H1 (cell line): ENCODE data around the gene CHP2. TPM values are rescaled to one million over a fixed set of nuclear protein-coding genes. Genes with fewer than 3 reads are reported as not detected.

Experiments used
- CTCF ChIA-PET: fragments of 300-600 bp; sonication (Branson Sonifier 250); formaldehyde crosslinking; loops from one replicate; lab custom pipeline; 2021; ENCODE audit not compliant: partially characterized antibody; lab: Charles Lee
- POLR2A ChIA-PET: fragments of 300-600 bp; sonication (Branson Sonifier 250); formaldehyde crosslinking; loops from one replicate; lab custom pipeline; 2021; ENCODE audit warnings: inconsistent platforms; ENCODE audit not compliant: partially characterized antibody; lab: Charles Lee
- DNase-seq, 2 experiments: peaks; one replicate each; pipeline versions ENCODE4 v3.0.0 to v3.0.0-alpha.2; 2010 to 2022; ENCODE audit warnings: low spot score in 2 of 2, low read depth in 1 of 2, mixed read lengths in 1 of 2
- FAIRE-seq: peaks from 2 replicates; lab custom pipeline; 2011; peaks lifted over from hg19 to GRCh38; lab: Jason Lieb, UNC
- H2AFZ ChIP-seq: 2 replicates; pipeline ENCODE4 v1.8.1; 2012; ENCODE audit warnings: low read length, inconsistent platforms
- H2AK5ac ChIP-seq: 2 replicates; pipeline ENCODE4 v1.6.1; 2013; ENCODE audit warnings: low read depth, low read length
- H2BK120ac ChIP-seq: replicated peaks from 2 replicates; pipeline ENCODE3; 2013; ENCODE audit warnings: low read depth, low read length, inconsistent platforms
- H2BK12ac ChIP-seq: 2 replicates; pipeline ENCODE4 v1.6.1; 2013; ENCODE audit warnings: low read depth, low read length
- H2BK15ac ChIP-seq: 2 replicates; pipeline ENCODE4 v1.6.1; 2013; ENCODE audit warnings: low read length
- H2BK20ac ChIP-seq: 2 replicates; pipeline ENCODE4 v1.6.1; 2013; ENCODE audit warnings: low read length
- H2BK5ac ChIP-seq: 2 replicates; pipeline ENCODE4 v1.6.1; 2013; ENCODE audit warnings: low read depth, low read length
- H3K14ac ChIP-seq: 2 replicates; pipeline ENCODE4 v1.6.1; 2013; ENCODE audit warnings: inconsistent platforms; ENCODE audit not compliant: insufficient read length
- H3K18ac ChIP-seq: 2 replicates; pipeline ENCODE4 v1.6.1; 2013; ENCODE audit warnings: low read length; ENCODE audit errors: extremely low read depth
- H3K23ac ChIP-seq: 2 replicates; pipeline ENCODE4 v1.6.1; 2013; ENCODE audit warnings: inconsistent platforms; ENCODE audit not compliant: insufficient read length
- H3K23me2 ChIP-seq: 2 replicates; pipeline ENCODE4 v1.6.1; 2013; ENCODE audit warnings: low read depth, low read length
- H3K27ac ChIP-seq: 2 replicates; pipeline ENCODE4 v1.6.1; 2011; ENCODE audit warnings: low read depth, low read length, inconsistent platforms
- H3K27me3 ChIP-seq, 4 experiments: replicated peaks in 1 of 4; 1 replicate in 1 of 4; 2 replicates in 3 of 4; pipeline versions ENCODE4 v1.6.1 to v1.8.1; 2011 to 2013; ENCODE audit warnings: low read length in 3 of 4, mild to moderate bottlenecking in 3 of 4, inconsistent platforms in 2 of 4, mixed read lengths in 2 of 4, moderate library complexity in 1 of 4; ENCODE audit not compliant: control insufficient read depth in 3 of 4, insufficient read depth in 3 of 4; ENCODE audit errors: extremely low read depth in 1 of 4
- H3K36me3 ChIP-seq, 4 experiments: 2 replicates each; pipeline versions ENCODE4 v1.6.1 to v1.8.1; 2011 to 2013; ENCODE audit warnings: mild to moderate bottlenecking in 4 of 4, low read length in 3 of 4, moderate library complexity in 2 of 4, control low read depth in 1 of 4, inconsistent platforms in 1 of 4; ENCODE audit not compliant: insufficient read depth in 4 of 4, control insufficient read depth in 2 of 4
- H3K4ac ChIP-seq: replicated peaks from 2 replicates; pipeline ENCODE3; 2013; ENCODE audit warnings: low read length, low read depth, mixed read lengths, inconsistent platforms; ENCODE audit not compliant: insufficient read length
- H3K4me1 ChIP-seq, 4 experiments: replicated peaks in 1 of 4; 1 replicate in 1 of 4; 2 replicates in 3 of 4; pipeline versions ENCODE4 v1.6.1 to v1.8.1; 2011 to 2013; ENCODE audit warnings: low read length in 3 of 4, inconsistent platforms in 2 of 4, mixed read lengths in 1 of 4; ENCODE audit not compliant: insufficient read depth in 4 of 4, control insufficient read depth in 3 of 4
- H3K4me2 ChIP-seq, 2 experiments: 2 replicates each; pipeline versions ENCODE4 v1.6.1 to v1.8.1; 2011 to 2013; ENCODE audit warnings: low read depth in 2 of 2, low read length in 2 of 2, control low read depth in 1 of 2, inconsistent platforms in 1 of 2, mild to moderate bottlenecking in 1 of 2; ENCODE audit not compliant: insufficient read depth in 1 of 2
- H3K4me3 ChIP-seq, 4 experiments: fragments of 200-600, 300-600 bp in 1 of 4; sonication (generic), shearing (Covaris generic), sonication (Bioruptor Twin) in 1 of 4; 2 replicates each; pipeline versions ENCODE4 v1.5.1 to v1.8.1; 2011 to 2016; ENCODE audit warnings: low read length in 4 of 4, low read depth in 3 of 4, control low read depth in 2 of 4, inconsistent platforms in 2 of 4, mild to moderate bottlenecking in 2 of 4, mixed read lengths in 1 of 4, moderate library complexity in 1 of 4; ENCODE audit not compliant: insufficient read depth in 2 of 4; ENCODE audit errors: extremely low read depth in 1 of 4
- H3K56ac ChIP-seq: replicated peaks from 2 replicates; pipeline ENCODE3; 2013; ENCODE audit warnings: low read depth, mild to moderate bottlenecking, mixed read lengths, low read length, inconsistent platforms; ENCODE audit not compliant: insufficient read length
- H3K79me1 ChIP-seq: 2 replicates; pipeline ENCODE4 v1.6.1; 2013; ENCODE audit warnings: low read depth, low read length, control low read depth
- H3K79me2 ChIP-seq, 2 experiments: 2 replicates each; pipeline versions ENCODE4 v1.6.1 to v1.8.1; 2012 to 2013; ENCODE audit warnings: low read length in 2 of 2, mild to moderate bottlenecking in 2 of 2, inconsistent platforms in 1 of 2; ENCODE audit not compliant: insufficient read depth in 2 of 2, control insufficient read depth in 1 of 2
- H3K9ac ChIP-seq, 4 experiments: replicated peaks in 1 of 4; 1 replicate in 1 of 4; 2 replicates in 3 of 4; pipeline versions ENCODE4 v1.6.1 to v1.8.1; 2011 to 2013; ENCODE audit warnings: low read depth in 3 of 4, low read length in 3 of 4, control low read depth in 2 of 4, mild to moderate bottlenecking in 2 of 4, moderate library complexity in 2 of 4, inconsistent platforms in 1 of 4; ENCODE audit errors: extremely low read depth in 1 of 4
- H3K9me3 ChIP-seq, 2 experiments: 2 replicates each; pipeline versions ENCODE4 v1.6.1 to v1.8.1; 2012 to 2013; ENCODE audit warnings: mild to moderate bottlenecking in 2 of 2, moderate library complexity in 2 of 2, control low read depth in 1 of 2, inconsistent platforms in 1 of 2, low read depth in 1 of 2, low read length in 1 of 2, mixed read lengths in 1 of 2; ENCODE audit not compliant: insufficient read depth in 2 of 2
- H4K20me1 ChIP-seq, 2 experiments: replicated peaks in 1 of 2; 2 replicates each; pipeline versions ENCODE3 to v1.8.1; 2011 to 2013; ENCODE audit warnings: inconsistent platforms in 2 of 2, low read length in 2 of 2, mild to moderate bottlenecking in 1 of 2; ENCODE audit not compliant: insufficient read depth in 2 of 2, control insufficient read depth in 1 of 2
- H4K5ac ChIP-seq: 2 replicates; pipeline ENCODE4 v1.6.1; 2013; ENCODE audit warnings: low read length, low read depth, mixed read lengths, inconsistent platforms; ENCODE audit not compliant: insufficient read length
- H4K8ac ChIP-seq: 2 replicates; pipeline ENCODE4 v1.8.0; 2013; ENCODE audit warnings: mild to moderate bottlenecking, moderate library complexity, low read length, inconsistent platforms; ENCODE audit not compliant: insufficient read depth; ENCODE audit errors: extremely low read depth
- H4K91ac ChIP-seq: replicated peaks from 2 replicates; pipeline ENCODE3; 2013; ENCODE audit warnings: low read length, mixed read lengths, inconsistent platforms; ENCODE audit not compliant: insufficient read length
- ATF3 ChIP-seq: IDR thresholded peaks from 2 replicates; pipeline ENCODE4 v1.6.1; 2011; ENCODE audit warnings: low read depth, mild to moderate bottlenecking, low read length; ENCODE audit not compliant: insufficient read depth
- CHD1 ChIP-seq: IDR thresholded peaks from 2 replicates; pipeline ENCODE4 v1.6.1; 2012; ENCODE audit warnings: low read depth, low read length, improper control_type of control experiment
- E2F6 ChIP-seq: IDR thresholded peaks from 2 replicates; pipeline ENCODE4 v1.6.1; 2012; ENCODE audit warnings: inconsistent platforms
- MAX ChIP-seq: IDR thresholded peaks from 2 replicates; pipeline ENCODE4 v1.6.1; 2012; ENCODE audit warnings: inconsistent platforms
- POLR2AphosphoS5 ChIP-seq: IDR thresholded peaks from 2 replicates; pipeline ENCODE4 v1.6.1; 2011; ENCODE audit warnings: low read depth, low read length
- RBBP5 ChIP-seq: IDR thresholded peaks from 2 replicates; pipeline ENCODE4 v1.7.1; 2012; ENCODE audit warnings: low read depth, mild to moderate bottlenecking, inconsistent platforms, low read length, moderate library complexity, borderline replicate concordance
- SUZ12 ChIP-seq: fragments of 200-600 bp; sonication (generic); IDR thresholded peaks from 2 replicates; pipeline ENCODE4 v1.6.1; 2012; ENCODE audit warnings: mild to moderate bottlenecking, inconsistent platforms, low read length, moderate library complexity, mixed read lengths
- TAF1 ChIP-seq: IDR thresholded peaks from 2 replicates; pipeline ENCODE4 v1.6.1; 2011; ENCODE audit warnings: mild to moderate bottlenecking, low read depth, low read length
- YY1 ChIP-seq: IDR thresholded peaks from 2 replicates; pipeline ENCODE4 v1.6.1; 2011; ENCODE audit warnings: low read depth, mild to moderate bottlenecking, low read length
- WGBS, 2 experiments: shearing (Covaris generic) in 1 of 2; methylation state at CpG; one replicate each; pipeline versions ENCODE4 v1.1.6 to v1.1.7; 2013 to 2015; ENCODE audit warnings: low lambda C conversion rate in 2 of 2, mixed read lengths in 2 of 2, inconsistent platforms in 1 of 2, low coverage in 1 of 2, missing lambda C conversion rate in 1 of 2; ENCODE audit not compliant: insufficient replicate concordance in 2 of 2, insufficient coverage in 1 of 2, insufficient read length in 1 of 2; ENCODE audit errors: extremely low coverage in 1 of 2, missing lambda C conversion rate in 1 of 2; 5-methylcytosine and 5-hydroxymethylcytosine counted together
- polyA plus RNA-seq, 7 experiments: library from polyadenylated mRNA; depleted of rRNA in 3 of 7; stranded (reverse) in 5 of 7; unstranded in 2 of 7; fragments of >200 nt in 5 of 7; fragments of 200-250 nt in 2 of 7; gene quantifications; 1 replicate in 5 of 7; 2 replicates in 1 of 7; 4 replicates in 1 of 7; pipeline versions ENCODE4 v1.2.1 to v1.2.3, GENCODE V29; 2011 to 2013; ENCODE audit warnings: missing spikeins in 2 of 7, mixed read lengths in 2 of 7
- total RNA-seq: library from RNA; stranded (reverse); fragmentation: NEBNext Ultra II Directional; extraction: Animal tissue kit (Norgen Biotek cat#: 25700); gene quantifications from 2 replicates; pipeline ENCODE4 v1.2.1, GENCODE V29; 2021

CHP2 gene
- total and polyA plus RNA-seq, 2 of the 8 experiments (the other 6 are each of a cell fraction or from before 2014, with no cell fraction given): 1.3 to 1.6 TPM

- Histone ChIP-seq H4K8ac (no peak overlapping the region; the same call in none of the 2 replicates), H2BK12ac (peak overlapping the region; percentile 72; the same call in 1 of the 2 replicates), H3K79me2 (no peaks in the 10 kb centered on the region), H3K23me2 (peaks cover 2% of the 10 kb centered on the region; the same call in 1 of the 2 replicates), H3K14ac (no peak overlapping the region), H4K20me1 (no peaks in the 10 kb centered on the region), H3K9me3 (no peaks in the 10 kb centered on the region), H4K5ac (peak overlapping the region; percentile 79), H3K23ac (no peak overlapping the region), H3K36me3 (no peaks in the 10 kb centered on the region), H2BK15ac (no peak overlapping the region), H3K56ac (no peak overlapping the region), H3K4me2 (peak overlapping the region in 1 of 2 experiments; percentile 2; a peak in 1 of 4 replicates), H2BK20ac (no peak overlapping the region), H3K27ac (no peak overlapping the region), H3K4ac (no peak overlapping the region), H3K18ac (0 out of 2 replicates have a peak overlapping the region, but pooled peaks have one; percentile 60), H3K9ac (no peak overlapping the region; a peak in 1 of 7 replicates), H2AK5ac (no peak overlapping the region), H3K27me3 (no peaks in the 10 kb centered on the region), H3K79me1 (no peaks in the 10 kb centered on the region), H2BK5ac (peak overlapping the region; percentile 8; the same call in 1 of the 2 replicates), H2BK120ac (no peak overlapping the region), H3K4me3 (no peak overlapping the region), H4K91ac (peak overlapping the region; percentile 52), H3K4me1 (peaks cover 0 to 2% (median 0%) of the 10 kb centered on the region in 4 experiments; a peak in 5 of 7 replicates), H2AFZ (peak overlapping the region; percentile 18)
- FAIRE-seq: no peak
- ChIA-PET POLR2A (interaction anchor here (0.8 to 2.0 kb wide), 7 partner anchors 14 to 113 kb away, joined by 3 to 8 read pairs (median 4); partner anchors contain the start of genes DCTN5 and PALB2), CTCF (interaction anchor here (0.5 to 1.9 kb wide), 7 partner anchors 12 to 392 kb away, joined by 3 to 9 read pairs (median 3); partner anchors contain the start of gene CHP2)
- 86% methylated on average over 12 of the region's 12 CpGs; no CpG with 5 or more reads in 1 of the 2 experiments for WGBS, 2 experiments
- DNase-seq: peak in 1 of 2 experiments; percentile 59
- TF ChIP-seq TAF1 (no peak), ATF3 (peak; percentile 72), SUZ12 (no peak), E2F6 (peak; percentile 71; the same call in 1 of the 2 replicates), POLR2AphosphoS5 (no peak), CHD1 (no peak), YY1 (no peak), MAX (no peak), RBBP5 (peak; percentile 37; the same call in 1 of the 2 replicates)
Observed at GRCh38 chr16:23729503-23730424, 25.1 kb upstream of the CHP2 start.
